ENCODE results near the gene DAGLA. TPM values are rescaled to one million over a fixed set of nuclear protein-coding genes. Genes with fewer than 3 reads are reported as not detected.

The DAGLA gene
- total RNA-seq, 1 donor from 2014 or later, result 8.7 TPM

DNA sequence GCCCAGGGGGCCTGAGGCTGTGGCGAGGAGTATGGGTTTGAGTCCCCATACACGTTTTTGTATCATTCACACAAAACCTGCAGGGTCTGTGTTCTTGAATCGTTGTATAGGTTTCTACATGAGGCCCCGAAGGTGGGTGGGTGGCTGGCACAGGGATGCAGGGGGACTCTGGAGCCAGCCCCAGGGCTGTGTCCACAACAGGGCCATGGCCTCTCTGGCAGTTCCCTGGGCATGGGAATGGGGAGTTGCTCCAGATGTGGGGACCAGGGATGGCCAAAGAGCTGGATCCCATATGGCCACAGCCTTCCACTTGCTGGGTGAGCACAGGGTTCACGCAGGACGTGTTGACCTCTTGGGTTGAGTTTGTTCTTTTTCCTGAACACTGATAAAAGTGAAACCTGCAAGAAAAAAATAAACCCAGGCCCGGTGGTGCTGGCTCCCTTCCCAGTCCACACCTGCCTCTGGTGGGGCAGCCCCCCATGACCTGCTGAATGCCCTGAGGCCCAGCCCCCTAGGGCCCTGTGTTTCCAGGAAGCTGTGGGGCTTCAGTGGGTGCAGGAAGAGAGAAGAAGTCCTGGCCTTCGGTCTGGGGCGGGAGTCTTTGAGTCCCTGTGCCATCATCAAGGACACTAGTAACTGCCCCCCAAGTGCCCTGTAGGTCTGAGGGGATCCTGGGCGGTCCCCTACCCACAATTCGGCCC, 88.3 kb downstream of the DAGLA start:
- H3K36me3 Mint-ChIP-seq (ENCODE audit: insufficient read depth), result peaks cover 3% of the 10 kb centered on the region
- H3K4me1 Mint-ChIP-seq (ENCODE audit: low read depth), result peaks cover 22% of the 10 kb centered on the region
- TF ChIP-seq, protein P1, sequence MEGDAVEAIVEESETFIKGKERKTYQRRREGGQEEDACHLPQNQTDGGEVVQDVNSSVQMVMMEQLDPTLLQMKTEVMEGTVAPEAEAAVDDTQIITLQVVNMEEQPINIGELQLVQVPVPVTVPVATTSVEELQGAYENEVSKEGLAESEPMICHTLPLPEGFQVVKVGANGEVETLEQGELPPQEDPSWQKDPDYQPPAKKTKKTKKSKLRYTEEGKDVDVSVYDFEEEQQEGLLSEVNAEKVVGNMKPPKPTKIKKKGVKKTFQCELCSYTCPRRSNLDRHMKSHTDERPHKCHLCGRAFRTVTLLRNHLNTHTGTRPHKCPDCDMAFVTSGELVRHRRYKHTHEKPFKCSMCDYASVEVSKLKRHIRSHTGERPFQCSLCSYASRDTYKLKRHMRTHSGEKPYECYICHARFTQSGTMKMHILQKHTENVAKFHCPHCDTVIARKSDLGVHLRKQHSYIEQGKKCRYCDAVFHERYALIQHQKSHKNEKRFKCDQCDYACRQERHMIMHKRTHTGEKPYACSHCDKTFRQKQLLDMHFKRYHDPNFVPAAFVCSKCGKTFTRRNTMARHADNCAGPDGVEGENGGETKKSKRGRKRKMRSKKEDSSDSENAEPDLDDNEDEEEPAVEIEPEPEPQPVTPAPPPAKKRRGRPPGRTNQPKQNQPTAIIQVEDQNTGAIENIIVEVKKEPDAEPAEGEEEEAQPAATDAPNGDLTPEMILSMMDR (IDR thresholded peaks at IDR 0.05; ENCODE audit: unreplicated experiment), result no peak
- peak overlapping the region; percentile 24 for H3K4me3 Mint-ChIP-seq (ENCODE audit: low read depth)
- H3K27me3 Mint-ChIP-seq, result no peaks in the 10 kb centered on the region
- peak overlapping the region; percentile 92 for H3K27ac Mint-ChIP-seq
- DNase-seq (ENCODE audit: low spot score, unreplicated experiment), result no peak
- H3K9me3 Mint-ChIP-seq (ENCODE audit: low read depth), result no peaks in the 10 kb centered on the region

DNA sequence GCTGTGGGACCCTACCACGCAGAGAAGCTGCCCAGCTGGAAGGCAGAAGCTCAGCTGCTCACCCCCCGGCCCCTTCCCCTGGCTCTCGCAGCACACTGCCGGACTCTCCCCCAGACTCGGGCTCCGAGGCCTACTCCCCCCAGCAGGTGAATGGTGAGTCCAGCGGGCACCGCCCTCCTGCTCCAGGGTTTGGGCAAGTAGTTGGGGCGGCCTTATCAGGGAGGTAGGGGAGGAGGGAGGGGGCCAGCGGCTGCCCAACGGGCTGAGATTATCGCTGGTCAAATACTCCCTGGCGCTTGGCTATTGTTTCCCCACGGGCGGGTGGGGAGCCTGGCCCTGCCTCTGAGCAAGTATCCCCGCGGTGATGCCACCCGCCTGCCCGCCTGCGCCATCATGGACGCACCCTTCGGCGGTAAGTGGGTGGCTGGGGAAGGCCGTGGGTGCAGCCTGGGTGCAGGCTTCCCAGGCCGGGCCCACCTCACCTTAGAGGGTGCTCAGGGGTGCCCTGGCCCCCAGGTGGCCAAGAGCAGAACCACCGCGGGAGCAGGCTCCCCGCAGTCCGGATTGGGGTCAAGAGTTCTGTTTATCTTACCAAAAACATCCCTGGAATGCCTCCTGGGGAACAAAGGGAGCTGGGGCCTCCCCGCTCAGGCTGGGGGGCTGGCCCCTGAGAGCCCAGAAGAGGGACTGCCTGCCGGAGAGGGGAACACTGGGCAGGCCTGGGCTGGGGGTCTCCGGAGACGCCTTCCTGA, 89.2 kb downstream of the DAGLA start:
- peak overlapping the region; percentile 92 for H3K27ac Mint-ChIP-seq

DNA sequence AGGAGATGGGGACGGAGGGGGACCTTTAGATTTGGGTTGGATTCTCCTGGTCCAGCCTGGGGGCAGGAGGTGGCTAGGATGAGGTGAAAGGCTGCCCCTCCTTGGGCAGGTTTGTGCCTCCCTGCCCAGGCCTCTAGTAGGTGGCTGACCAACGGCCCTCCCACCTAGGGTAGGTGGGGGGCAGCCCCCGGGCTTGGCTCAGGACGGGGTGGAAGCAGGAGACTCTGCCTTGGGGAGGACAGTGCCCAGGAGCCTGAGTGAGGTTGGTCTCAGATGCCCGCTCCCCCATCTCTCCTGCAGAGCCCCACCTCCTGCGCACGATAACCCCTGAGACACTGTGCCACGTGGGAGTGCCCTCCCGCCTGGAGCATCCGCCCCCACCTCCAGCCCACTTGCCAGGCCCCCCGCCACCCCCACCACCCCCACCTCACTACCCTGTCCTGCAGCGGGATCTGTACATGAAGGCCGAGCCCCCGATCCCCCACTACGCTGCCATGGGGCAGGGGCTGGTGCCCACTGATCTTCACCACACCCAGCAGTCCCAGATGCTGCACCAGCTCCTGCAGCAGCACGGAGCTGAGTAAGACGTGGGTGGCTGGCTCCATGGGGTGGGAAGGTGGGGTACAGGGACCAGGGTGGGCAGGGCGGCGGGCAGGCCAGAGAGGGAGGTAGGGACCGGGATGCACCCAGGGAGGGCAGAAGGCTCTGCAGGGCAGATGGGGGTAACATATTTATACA, 89.9 kb downstream of the DAGLA start:
- Mint-ChIP-seq H3K36me3 (ENCODE audit: insufficient read depth) (peaks cover 3% of the 10 kb centered on the region), H3K4me3 (ENCODE audit: low read depth) (peak overlapping the region; percentile 31), H3K27ac (peak overlapping the region; percentile 86), H3K27me3 (no peaks in the 10 kb centered on the region), H3K9me3 (ENCODE audit: low read depth) (no peaks in the 10 kb centered on the region), H3K4me1 (ENCODE audit: low read depth) (peaks cover 19% of the 10 kb centered on the region)
- no peak for DNase-seq (ENCODE audit: low spot score, unreplicated experiment)
- TF ChIP-seq, protein P1 (IDR thresholded peaks at IDR 0.05; ENCODE audit: unreplicated experiment), result no peak

More for the DNA sequence above, 89.2 kb downstream of the DAGLA start:
- peak; percentile 41 for DNase-seq (ENCODE audit: low spot score, unreplicated experiment)
- H3K36me3 Mint-ChIP-seq (ENCODE audit: insufficient read depth), result peaks cover 3% of the 10 kb centered on the region
- no peaks in the 10 kb centered on the region for H3K9me3 Mint-ChIP-seq (ENCODE audit: low read depth)
- H3K27me3 Mint-ChIP-seq, result no peaks in the 10 kb centered on the region
- TF ChIP-seq, protein P1 (IDR thresholded peaks at IDR 0.05; ENCODE audit: unreplicated experiment), result peak; percentile 70
- H3K4me3 Mint-ChIP-seq (ENCODE audit: low read depth), result peak overlapping the region; percentile 31
- peaks cover 19% of the 10 kb centered on the region for H3K4me1 Mint-ChIP-seq (ENCODE audit: low read depth)

DNA sequence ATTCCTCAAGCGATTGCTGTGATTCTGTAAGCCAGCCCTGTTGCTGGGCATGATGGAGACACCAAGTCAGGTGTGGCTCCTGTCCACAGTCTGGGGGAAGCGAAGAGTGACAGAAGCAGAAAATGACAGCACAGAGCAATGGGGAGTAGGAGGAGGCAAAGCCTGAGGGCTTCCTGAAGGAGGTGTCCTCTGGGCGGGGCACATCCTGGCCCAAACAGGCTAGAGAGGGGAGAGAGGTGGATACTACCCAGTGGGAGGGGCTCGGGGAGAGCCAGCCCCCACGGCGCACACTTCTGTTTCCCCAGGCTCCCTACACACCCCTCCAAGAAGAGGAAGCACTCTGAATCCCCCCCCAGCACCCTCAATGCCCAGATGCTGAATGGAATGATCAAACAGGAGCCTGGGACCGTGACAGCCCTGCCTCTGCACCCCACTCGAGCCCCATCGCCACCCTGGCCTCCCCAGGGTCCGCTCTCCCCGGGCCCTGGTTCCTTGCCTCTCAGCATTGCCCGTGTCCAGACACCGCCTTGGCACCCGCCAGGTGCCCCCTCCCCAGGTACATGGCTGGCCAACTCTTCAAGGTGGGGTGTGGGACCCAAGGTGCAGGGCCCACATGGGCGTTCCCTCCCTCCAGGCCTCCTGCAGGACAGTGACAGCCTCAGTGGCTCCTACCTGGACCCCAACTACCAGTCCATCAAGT, 91.2 kb downstream of the DAGLA start:
- Mint-ChIP-seq H3K9me3 (ENCODE audit: low read depth) (no peaks in the 10 kb centered on the region), H3K27me3 (no peaks in the 10 kb centered on the region), H3K36me3 (ENCODE audit: insufficient read depth) (peaks cover 3% of the 10 kb centered on the region), H3K27ac (peak overlapping the region; percentile 88), H3K4me3 (ENCODE audit: low read depth) (no peak overlapping the region), H3K4me1 (ENCODE audit: low read depth) (peaks cover 19% of the 10 kb centered on the region)
- TF ChIP-seq, protein P1 (IDR thresholded peaks at IDR 0.05; ENCODE audit: unreplicated experiment), result no peak
- no peak for DNase-seq (ENCODE audit: low spot score, unreplicated experiment)
